Measurements from ENCODE around the gene ARID1B. TPM values are rescaled to one million over a fixed set of nuclear protein-coding genes. Genes with fewer than 3 reads are reported as not detected.

The ARID1B gene
- total RNA-seq, 6 experiments from 2014 or later: 23.2 to 35.3 (median 30.7) TPM

GRCh38 chr6:156918647-156919046 lies 141.5 kb downstream of the ARID1B start:
- intact Hi-C loops (cut with DNase I): no loop called here
- Histone ChIP-seq H3K27ac (no peak overlapping the region), H3K36me3 (no peaks in the 10 kb centered on the region), H3K4me1 (no peaks in the 10 kb centered on the region), H3K9me3 (no peaks in the 10 kb centered on the region), H3K4me3 (no peak overlapping the region), H3K27me3 (no peaks in the 10 kb centered on the region)
- ATAC-seq: peak in 3 of 4 donors; percentile 32 to 38 (median 36)
- no peak for TF ChIP-seq POLR2A (IDR thresholded peaks at IDR 0.05)
- TF ChIP-seq CTCF (IDR thresholded peaks at IDR 0.05): no peak
- DNase-seq: no peak
- WGBS (ENCODE audit: insufficient coverage, low coverage, low lambda C conversion rate, missing lambda C conversion rate): 76% methylated on average over 7 of the region's 7 CpGs

GRCh38 chr6:156919370-156919769 lies 142.2 kb downstream of the ARID1B start:
- DNase-seq: no peak
- Histone ChIP-seq H3K36me3 (no peaks in the 10 kb centered on the region), H3K4me1 (no peaks in the 10 kb centered on the region), H3K27me3 (no peaks in the 10 kb centered on the region), H3K4me3 (no peak overlapping the region), H3K9me3 (no peaks in the 10 kb centered on the region), H3K27ac (no peak overlapping the region)
- TF ChIP-seq POLR2A (IDR thresholded peaks at IDR 0.05) (no peak), CTCF (IDR thresholded peaks at IDR 0.05) (no peak)
- WGBS (ENCODE audit: insufficient coverage, low coverage, low lambda C conversion rate, missing lambda C conversion rate): 92% methylated on average over 2 of the region's 2 CpGs
- intact Hi-C loops (cut with DNase I): no loop called here
- no peak for ATAC-seq

- Histone ChIP-seq H3K27me3 (no peaks in the 10 kb centered on the region), H3K27ac (no peak overlapping the region), H3K4me1 (no peaks in the 10 kb centered on the region), H3K36me3 (no peaks in the 10 kb centered on the region), H3K4me3 (no peak overlapping the region), H3K9me3 (no peaks in the 10 kb centered on the region)
- intact Hi-C loops (cut with DNase I): no loop called here
- DNase-seq (no peak), ATAC-seq (no peak)
- TF ChIP-seq POLR2A (IDR thresholded peaks at IDR 0.05) (no peak), CTCF (IDR thresholded peaks at IDR 0.05) (no peak)
- WGBS (ENCODE audit: insufficient coverage, low coverage, low lambda C conversion rate, missing lambda C conversion rate): 86% methylated on average over 3 of the region's 5 CpGs
Observed at GRCh38 chr6:156919814-156920369, 142.7 kb downstream of the ARID1B start.

- Histone ChIP-seq H3K4me3 (no peak overlapping the region), H3K27ac (no peak overlapping the region), H3K27me3 (no peaks in the 10 kb centered on the region), H3K4me1 (peaks cover 0 to 4% (median 0%) of the 10 kb centered on the region in 4 donors), H3K36me3 (no peaks in the 10 kb centered on the region), H3K9me3 (no peaks in the 10 kb centered on the region)
- intact Hi-C loops (cut with DNase I): no loop called here
- WGBS (ENCODE audit: insufficient coverage, low coverage, low lambda C conversion rate, missing lambda C conversion rate): 87% methylated on average over 4 of the region's 4 CpGs
- no peak for ATAC-seq
- no peak for DNase-seq
- no peak for TF ChIP-seq POLR2A (IDR thresholded peaks at IDR 0.05)
- no peak for TF ChIP-seq CTCF (IDR thresholded peaks at IDR 0.05)
Observed at GRCh38 chr6:156924246-156924645, 147.1 kb downstream of the ARID1B start.

GRCh38 chr6:156925026-156925425 lies 147.8 kb downstream of the ARID1B start:
- no peaks in the 10 kb centered on the region for H3K27me3 ChIP-seq
- no peaks in the 10 kb centered on the region for H3K9me3 ChIP-seq
- intact Hi-C loops (cut with DNase I): no loop called here
- ATAC-seq: no peak
- 100% methylated on average over 2 of the region's 2 CpGs for WGBS (ENCODE audit: insufficient coverage, low coverage, low lambda C conversion rate, missing lambda C conversion rate)
- H3K4me1 ChIP-seq: peaks cover 0 to 4% (median 0%) of the 10 kb centered on the region in 4 donors
- H3K4me3 ChIP-seq: no peak overlapping the region
- H3K36me3 ChIP-seq: no peaks in the 10 kb centered on the region
- DNase-seq: no peak
- H3K27ac ChIP-seq: no peak overlapping the region
- TF ChIP-seq POLR2A (IDR thresholded peaks at IDR 0.05): no peak
- no peak for TF ChIP-seq CTCF (IDR thresholded peaks at IDR 0.05)
